GM19025 (cell line): ENCODE data around the gene NFS1.
"Not testable (repeated sequence)": the region's sequence is repeated elsewhere in the genome, so short reads cannot be mapped to it uniquely, and the experiment has no call there.

Experiments used
- ATAC-seq: cut with Tn5 transposase; IDR thresholded peaks from one replicate; pipeline ENCODE4 v1.9.1; 2021; ENCODE audit warnings: mild to moderate bottlenecking, low read depth, moderate library complexity; ENCODE audit not compliant: unreplicated experiment

The NFS1 gene

GRCh38 chr20:35710884-35711587, 11.9 kb upstream of the NFS1 start:
- no peak for ATAC-seq

- ATAC-seq = no peak
These were observed 10.9 kb upstream of the NFS1 start for GRCh38 chr20:35710039-35710438.

- ATAC-seq = no peak
These were observed 10.1 kb upstream of the NFS1 start for GRCh38 chr20:35709259-35709658.

- ATAC-seq = no peak
These were observed 9.3 kb upstream of the NFS1 start for GRCh38 chr20:35708502-35708901.

GRCh38 chr20:35706591-35707529, 7.7 kb upstream of the NFS1 start:
- ATAC-seq = not testable (repeated sequence)

GRCh38 chr20:35705894-35706293, 6.7 kb upstream of the NFS1 start:
- not testable (repeated sequence) for ATAC-seq

- no peak for ATAC-seq
These were observed 5.5 kb upstream of the NFS1 start for GRCh38 chr20:35704514-35705261.

- ATAC-seq = no peak
These were observed 3.9 kb upstream of the NFS1 start for GRCh38 chr20:35702824-35703695.

GRCh38 chr20:35702051-35702823, 3.1 kb upstream of the NFS1 start:
- ATAC-seq = no peak

- no peak for ATAC-seq
These were observed 1.5 kb upstream of the NFS1 start for GRCh38 chr20:35700625-35701148.

- ATAC-seq = no peak
These were observed 939 bp upstream of the NFS1 start for GRCh38 chr20:35699957-35700624.

- ATAC-seq = peak; percentile 20
These were observed 640 bp downstream of the NFS1 start for GRCh38 chr20:35698298-35699126.

GRCh38 chr20:35697696-35698297, 1.4 kb downstream of the NFS1 start:
- no peak for ATAC-seq

- ATAC-seq = no peak
These were observed 3.2 kb downstream of the NFS1 start for GRCh38 chr20:35695978-35696377.

GRCh38 chr20:35695245-35695749, 3.9 kb downstream of the NFS1 start:
- no peak for ATAC-seq

GRCh38 chr20:35690265-35690664, 8.9 kb downstream of the NFS1 start:
- ATAC-seq = no peak

- not testable (repeated sequence) for ATAC-seq
These were observed 12.3 kb downstream of the NFS1 start for GRCh38 chr20:35686872-35687271.
